Adrenal gland (tissue), 12 donors: ENCODE measurements around the gene CDH15. TPM values are rescaled to one million over a fixed set of nuclear protein-coding genes. Genes with fewer than 3 reads are reported as not detected.
A peak's percentile ranks its signal among the peaks of the same experiment; 100 is the strongest.
"Not testable (repeated sequence)": the region's sequence is repeated elsewhere in the genome, so short reads cannot be mapped to it uniquely, and the experiment has no call there.

ENCODE experiments used
- DNase-seq, 7 donors: peaks; one replicate each; pipeline ENCODE4 v3.0.0-alpha.2; 2019 to 2020
- H3K27ac ChIP-seq, 5 donors: fragments of 200-600 bp; sonication (generic) in 4 of 5; 1 replicate in 3 of 5; 2 replicates in 2 of 5; pipeline versions ENCODE4 v1.5.1 to v1.8.0; 2016 to 2020; ENCODE audit warnings: mild to moderate bottlenecking in 1 of 5
- H3K27me3 ChIP-seq: fragments of 200-600 bp; 2 replicates; pipeline ENCODE4 v1.8.0; 2021
- H3K36me3 ChIP-seq, 2 donors: fragments of 200-600 bp; replicated peaks in 1 of 2; 1 replicate in 1 of 2; 2 replicates in 1 of 2; pipeline versions ENCODE4 v1.5.1 to v1.8.0; 2018 to 2022
- H3K4me1 ChIP-seq, 2 donors: fragments of 200-600 bp; replicated peaks in 1 of 2; 1 replicate in 1 of 2; 2 replicates in 1 of 2; pipeline versions ENCODE4 v1.5.1 to v1.8.0; 2018 to 2021
- H3K4me3 ChIP-seq, 4 donors: fragments of 200-600 bp; sonication (generic) in 3 of 4; one replicate each; pipeline ENCODE4 v1.5.1; 2016 to 2018
- H3K9me3 ChIP-seq, 3 donors: fragments of 200-600 bp; sonication (generic) in 1 of 3; replicated peaks in 1 of 3; 1 replicate in 2 of 3; 2 replicates in 1 of 3; pipeline versions ENCODE4 v1.5.1 to v1.8.0; 2016 to 2021
- POLR2A ChIP-seq, 2 donors: fragments of 450-650 bp; IDR thresholded peaks; one replicate each; pipeline ENCODE4 v1.6.1; 2017; ENCODE audit warnings: antibody characterized with exemption in 2 of 2, mild to moderate bottlenecking in 2 of 2, moderate library complexity in 1 of 2
- WGBS, 4 donors: extraction: QIAGEN DNeasy Blood & Tissue Kit in 2 of 4; methylation state at CpG; one replicate each; pipeline versions ENCODE4 v1.1.5 to v1.1.7; 2013 to 2017; 5-methylcytosine and 5-hydroxymethylcytosine counted together
- intact Hi-C, 2 donors: fragments of 100-400 bp; cut with DNase I; formaldehyde crosslinking; loops; one replicate each; pipeline versions ENCODE4 v1.14.1 to v1.15.0; 2022 to 2023
- polyA plus RNA-seq, 3 donors: library from polyadenylated mRNA; stranded (reverse); fragments of 200-250 nt in 2 of 3; fragments of 350-450 nt in 1 of 3; fragmentation: Illumina TruSeq in 1 of 3; extraction: RNeasy Lipid Tissue Mini Kit (QIAGEN cat#74804) in 1 of 3; gene quantifications; one replicate each; pipeline ENCODE4 v1.2.3, GENCODE V29; 2013 to 2014
- total RNA-seq, 9 donors: library from RNA; depleted of rRNA in 4 of 9; stranded (reverse); fragments of >200 nt in 4 of 9; fragments of 120-200 nt in 1 of 9; fragmentation: NEBNext Ultra II Directional in 1 of 9; extraction: Animal tissue kit (Norgen Biotek cat#: 25700) in 1 of 9; gene quantifications; one replicate each; pipeline versions ENCODE4 v1.1.0 to v1.2.4, GENCODE V29; 2013 to 2023
- TF ChIP-seq, protein P1 (sequence below), 6 experiments: fragments of 450-650 bp in 4 of 6; fragments of 200-600 bp in 2 of 6; sonication (generic) in 1 of 6; IDR thresholded peaks; 1 replicate in 5 of 6; 2 replicates in 1 of 6; pipeline versions ENCODE4 v1.5.1 to v1.8.0; 2016 to 2021; ENCODE audit warnings: antibody characterized with exemption in 6 of 6, mild to moderate bottlenecking in 2 of 6, moderate library complexity in 1 of 6
- donor health status: healthy with polysubstance abuse.
- donor health status: Bipolar disorder and iron deficiency.
- donor health status: DM: yes; HTN: yes; CAD: no.
- donor health status: DM: no; HTN: no; CAD: no.
- donor health status: DM: no; HTN: no; CAD: no.
- donor health status: DM: yes; HTN: yes; CAD: no.

CDH15 gene
- total and polyA plus RNA-seq, 12 donors = 0.05 to 0.32 (median 0.17) TPM; not detected in 1

DNA sequence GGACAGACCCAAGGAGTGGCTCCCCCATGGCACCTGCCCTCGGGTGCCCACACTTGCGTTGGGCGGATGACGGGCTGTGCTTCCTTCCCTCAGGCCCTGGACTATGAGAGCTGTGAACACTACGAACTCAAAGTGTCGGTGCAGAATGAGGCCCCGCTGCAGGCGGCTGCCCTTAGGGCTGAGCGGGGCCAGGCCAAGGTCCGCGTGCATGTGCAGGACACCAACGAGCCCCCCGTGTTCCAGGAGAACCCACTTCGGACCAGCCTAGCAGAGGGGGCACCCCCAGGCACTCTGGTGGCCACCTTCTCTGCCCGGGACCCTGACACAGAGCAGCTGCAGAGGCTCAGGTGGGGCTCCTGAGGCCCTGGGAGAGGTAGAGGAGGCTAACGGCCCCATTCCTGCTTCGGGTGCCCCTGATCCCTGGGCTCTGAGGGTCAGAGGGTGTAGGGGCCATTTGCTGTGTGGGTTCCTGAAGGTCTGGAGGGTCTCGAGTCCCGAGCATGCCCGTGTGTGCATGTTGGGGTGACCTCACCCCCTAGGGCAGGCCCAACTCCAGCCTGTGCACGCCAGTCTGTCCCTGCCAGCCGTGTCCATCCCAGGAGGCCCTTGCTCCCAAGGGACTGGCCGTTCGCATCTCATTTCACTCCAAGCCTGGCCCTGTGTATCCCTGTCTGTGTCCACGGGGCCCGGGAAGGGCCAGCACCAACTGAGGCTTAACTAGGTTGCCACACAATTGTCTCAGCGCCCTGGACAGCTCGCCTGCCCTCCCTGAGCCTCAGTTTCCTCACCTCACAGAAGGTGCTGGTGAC lies 18.8 kb downstream of the CDH15 start:
- intact Hi-C loops = no loop called here
- WGBS, 4 donors = 76 to 81% (median 80%) methylated on average over 14 to 28 of the region's 28 CpGs
- TF ChIP-seq, protein P1, sequence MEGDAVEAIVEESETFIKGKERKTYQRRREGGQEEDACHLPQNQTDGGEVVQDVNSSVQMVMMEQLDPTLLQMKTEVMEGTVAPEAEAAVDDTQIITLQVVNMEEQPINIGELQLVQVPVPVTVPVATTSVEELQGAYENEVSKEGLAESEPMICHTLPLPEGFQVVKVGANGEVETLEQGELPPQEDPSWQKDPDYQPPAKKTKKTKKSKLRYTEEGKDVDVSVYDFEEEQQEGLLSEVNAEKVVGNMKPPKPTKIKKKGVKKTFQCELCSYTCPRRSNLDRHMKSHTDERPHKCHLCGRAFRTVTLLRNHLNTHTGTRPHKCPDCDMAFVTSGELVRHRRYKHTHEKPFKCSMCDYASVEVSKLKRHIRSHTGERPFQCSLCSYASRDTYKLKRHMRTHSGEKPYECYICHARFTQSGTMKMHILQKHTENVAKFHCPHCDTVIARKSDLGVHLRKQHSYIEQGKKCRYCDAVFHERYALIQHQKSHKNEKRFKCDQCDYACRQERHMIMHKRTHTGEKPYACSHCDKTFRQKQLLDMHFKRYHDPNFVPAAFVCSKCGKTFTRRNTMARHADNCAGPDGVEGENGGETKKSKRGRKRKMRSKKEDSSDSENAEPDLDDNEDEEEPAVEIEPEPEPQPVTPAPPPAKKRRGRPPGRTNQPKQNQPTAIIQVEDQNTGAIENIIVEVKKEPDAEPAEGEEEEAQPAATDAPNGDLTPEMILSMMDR (IDR thresholded peaks at IDR 0.05) = no peak
- TF ChIP-seq POLR2A (IDR thresholded peaks at IDR 0.05) = no peak
- Histone ChIP-seq H3K27ac (no peak overlapping the region), H3K4me3 (no peak overlapping the region), H3K36me3 (no peaks in the 10 kb centered on the region), H3K27me3 (no peaks in the 10 kb centered on the region), H3K4me1 (peaks cover 8% of the 10 kb centered on the region in 2 donors), H3K9me3 (no peaks in the 10 kb centered on the region)
- DNase-seq = peak in 1 of 7 donors; percentile 15

DNA sequence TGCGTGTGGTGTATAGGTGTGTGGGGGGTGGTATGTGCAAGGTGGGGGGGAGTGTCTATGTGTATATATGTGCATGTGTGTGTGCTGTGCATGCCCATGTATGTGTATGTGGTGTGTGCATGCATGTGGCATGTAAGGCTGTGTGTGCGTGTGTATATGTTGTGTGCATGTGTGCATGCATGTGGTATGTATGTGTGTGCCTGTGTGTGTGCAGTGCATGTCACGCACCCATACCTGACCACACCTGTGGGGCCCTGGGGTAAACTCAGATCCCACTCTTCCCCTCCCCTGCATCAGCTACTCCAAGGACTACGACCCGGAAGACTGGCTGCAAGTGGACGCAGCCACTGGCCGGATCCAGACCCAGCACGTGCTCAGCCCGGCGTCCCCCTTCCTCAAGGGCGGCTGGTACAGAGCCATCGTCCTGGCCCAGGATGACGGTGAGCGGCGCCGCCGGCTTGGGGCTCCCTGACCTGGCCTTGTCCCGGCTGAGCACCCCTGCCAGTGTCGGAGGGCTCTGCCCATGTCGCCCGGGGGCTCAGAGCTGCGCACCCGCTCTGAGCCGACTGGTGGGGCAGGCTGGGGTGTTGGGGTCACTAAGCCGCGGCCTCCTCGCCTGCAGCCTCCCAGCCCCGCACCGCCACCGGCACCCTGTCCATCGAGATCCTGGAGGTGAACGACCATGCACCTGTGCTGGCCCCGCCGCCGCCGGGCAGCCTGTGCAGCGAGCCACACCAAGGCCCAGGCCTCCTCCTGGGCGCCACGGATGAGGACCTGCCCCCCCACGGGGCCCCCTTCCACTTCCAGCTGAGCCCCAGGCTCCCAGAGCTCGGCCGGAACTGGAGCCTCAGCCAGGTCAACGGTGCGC lies 19.7 kb downstream of the CDH15 start:
- TF ChIP-seq, protein P1 (IDR thresholded peaks at IDR 0.05) = no peak
- no peak for TF ChIP-seq POLR2A (IDR thresholded peaks at IDR 0.05)
- no peaks in the 10 kb centered on the region for H3K9me3 ChIP-seq
- peaks cover 8% of the 10 kb centered on the region in 2 donors for H3K4me1 ChIP-seq
- 45 to 62% (median 47%) methylated on average over 6 to 44 of the region's 44 CpGs for WGBS, 4 donors
- no peaks in the 10 kb centered on the region for H3K27me3 ChIP-seq
- no peak overlapping the region for H3K27ac ChIP-seq
- no peak for DNase-seq
- no peaks in the 10 kb centered on the region for H3K36me3 ChIP-seq
- H3K4me3 ChIP-seq = peak overlapping the region in 1 of 4 donors; percentile 52
- intact Hi-C loops = no loop called here

DNA sequence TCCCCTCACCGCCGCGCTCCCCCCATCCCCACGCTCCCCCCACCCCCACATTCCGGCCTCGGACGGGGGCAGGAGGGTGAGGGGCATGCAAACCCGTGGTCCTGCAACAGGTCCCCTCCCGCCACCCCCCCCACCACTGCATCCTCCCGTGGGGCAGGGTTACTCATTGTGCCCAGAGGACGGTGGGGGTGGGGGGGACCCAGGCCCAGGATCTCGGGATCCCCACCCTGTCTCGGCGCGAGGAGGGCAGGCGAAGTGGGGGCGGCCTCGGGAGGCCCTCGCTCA lies 20.3 kb downstream of the CDH15 start:
- 2 to 4% methylated on average over 15 to 19 of the region's 19 CpGs; no CpG with 5 or more reads in 2 of the 4 donors for WGBS, 4 donors
- Histone ChIP-seq H3K9me3 (no peaks in the 10 kb centered on the region), H3K4me1 (peaks cover 8% of the 10 kb centered on the region in 2 donors), H3K4me3 (peak overlapping the region in 2 of 4 donors; percentile 22 to 52), H3K27me3 (no peaks in the 10 kb centered on the region), H3K27ac (no peak overlapping the region), H3K36me3 (no peaks in the 10 kb centered on the region)
- intact Hi-C loops = no loop called here
- DNase-seq = no peak
- TF ChIP-seq POLR2A (IDR thresholded peaks at IDR 0.05) = no peak
- TF ChIP-seq, protein P1 (IDR thresholded peaks at IDR 0.05) = no peak

DNA sequence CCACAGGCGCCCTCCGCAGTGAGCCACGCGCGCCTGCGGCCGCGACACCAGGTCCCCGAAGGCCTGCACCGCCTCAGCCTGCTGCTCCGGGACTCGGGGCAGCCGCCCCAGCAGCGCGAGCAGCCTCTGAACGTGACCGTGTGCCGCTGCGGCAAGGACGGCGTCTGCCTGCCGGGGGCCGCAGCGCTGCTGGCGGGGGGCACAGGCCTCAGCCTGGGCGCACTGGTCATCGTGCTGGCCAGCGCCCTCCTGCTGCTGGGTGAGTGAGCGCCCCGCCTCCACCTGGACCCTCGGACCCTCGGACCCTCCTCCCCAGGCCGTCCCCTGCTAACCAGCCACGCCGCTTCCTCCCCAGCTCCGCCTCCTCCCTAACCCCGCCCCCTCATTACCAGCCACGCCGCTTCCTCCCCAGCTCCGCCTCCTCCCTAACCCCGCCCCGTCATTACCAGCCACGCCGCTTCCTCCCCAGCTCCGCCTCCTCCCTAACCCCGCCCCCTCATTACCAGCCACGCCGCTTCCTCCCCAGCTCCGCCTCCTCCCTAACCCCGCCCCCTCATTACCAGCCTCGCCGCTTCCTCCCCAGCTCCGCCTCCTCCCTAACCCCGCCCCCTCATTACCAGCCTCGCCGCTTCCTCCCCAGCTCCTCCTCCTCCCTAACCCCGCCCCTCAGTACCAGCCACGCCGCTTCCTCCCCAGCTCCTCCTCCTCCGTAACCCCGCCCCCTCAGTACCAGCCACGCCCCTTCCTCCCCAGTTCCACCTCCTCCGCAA lies 20.8 kb downstream of the CDH15 start:
- H3K27me3 ChIP-seq, H3K36me3 ChIP-seq, intact Hi-C loops, H3K9me3 ChIP-seq, H3K4me1 ChIP-seq, H3K27ac ChIP-seq: not testable (repeated sequence)
- WGBS, 4 donors = 0 to 11% (median 6%) methylated on average over 16 to 63 of the region's 63 CpGs
- DNase-seq = peak in 5 of 7 donors; percentile 62 to 91 (median 86)
- H3K4me3 ChIP-seq = peak overlapping the region in 2 of 4 donors; percentile 22 to 52
- TF ChIP-seq, protein P1 (IDR thresholded peaks at IDR 0.05) = peak in 1 of 6 experiments; percentile 1
